Endodermal cell (in vitro differentiated cells): ENCODE data around the gene POU6F2. TPM values are rescaled to one million over a fixed set of nuclear protein-coding genes. Genes with fewer than 3 reads are reported as not detected.

Experiments
- DNase-seq: peaks from one replicate; pipeline ENCODE4 v3.0.0-alpha.2; 2017
- H3K27ac ChIP-seq: 2 replicates; pipeline ENCODE4 v1.5.1; 2013; ENCODE audit warnings: mild to moderate bottlenecking, low read depth, low read length, moderate library complexity
- H3K27me3 ChIP-seq: 2 replicates; pipeline ENCODE4 v1.6.1; 2013; ENCODE audit warnings: mild to moderate bottlenecking, low read length, moderate library complexity; ENCODE audit not compliant: insufficient read depth, control insufficient read depth, poor library complexity, severe bottlenecking
- H3K36me3 ChIP-seq: 2 replicates; pipeline ENCODE4 v1.7.0; 2013; ENCODE audit warnings: mild to moderate bottlenecking, low read length, moderate library complexity; ENCODE audit not compliant: control insufficient read depth, insufficient read depth
- H3K4me1 ChIP-seq: one replicate; pipeline ENCODE4 v1.7.0; 2013; ENCODE audit warnings: low read length; ENCODE audit not compliant: control insufficient read depth, insufficient read depth
- H3K4me3 ChIP-seq: 2 replicates; pipeline ENCODE4 v1.5.1; 2013; ENCODE audit warnings: mild to moderate bottlenecking, low read length, moderate library complexity
- H3K9ac ChIP-seq: 2 replicates; pipeline ENCODE4 v1.6.1; 2013; ENCODE audit warnings: mild to moderate bottlenecking, low read length, moderate library complexity; ENCODE audit not compliant: poor library complexity, severe bottlenecking; ENCODE audit errors: extremely low read depth
- H3K9me3 ChIP-seq: 2 replicates; pipeline ENCODE4 v1.6.1; 2013; ENCODE audit warnings: mild to moderate bottlenecking, low read length, moderate library complexity; ENCODE audit not compliant: control insufficient read depth
- H3K27ac Mint-ChIP-seq: 2 replicates; pipeline ENCODE4 v1.8.0; 2020; ENCODE audit warnings: mixed read lengths
- H3K27me3 Mint-ChIP-seq: 2 replicates; pipeline ENCODE4 v1.8.0; 2021; ENCODE audit warnings: mild to moderate bottlenecking, mixed read lengths; ENCODE audit not compliant: insufficient read depth
- H3K36me3 Mint-ChIP-seq: 2 replicates; pipeline ENCODE4 v1.8.0; 2020; ENCODE audit warnings: low read depth, mixed read lengths
- H3K4me1 Mint-ChIP-seq: 2 replicates; pipeline ENCODE4 v1.8.0; 2020; ENCODE audit warnings: mixed read lengths
- H3K4me3 Mint-ChIP-seq: 2 replicates; pipeline ENCODE4 v1.8.0; 2020; ENCODE audit warnings: mild to moderate bottlenecking, moderate library complexity, mixed read lengths
- H3K9me3 Mint-ChIP-seq: 2 replicates; pipeline ENCODE4 v1.8.0; 2020; ENCODE audit warnings: mild to moderate bottlenecking, mixed read lengths
- WGBS, 2 experiments: methylation state at CpG; one replicate each; pipeline versions ENCODE4 v1.1.5 to v1.1.7; 2013; ENCODE audit warnings: missing lambda C conversion rate in 2 of 2, mixed read lengths in 1 of 2; ENCODE audit not compliant: insufficient coverage in 1 of 2, insufficient read length in 1 of 2; 5-methylcytosine and 5-hydroxymethylcytosine counted together
- total RNA-seq, 2 donors: library from RNA; stranded (reverse); fragmentation: NEBNext Ultra II Directional in 1 of 2; extraction: Animal tissue kit (Norgen Biotek cat#: 25700) in 1 of 2; gene quantifications; 2 replicates in 1 of 2; 3 replicates in 1 of 2; pipeline ENCODE4 v1.2.1, GENCODE V29; 2021
- TF ChIP-seq, protein P1 (sequence below): fragments of 200-600 bp; sonication (generic); conservative IDR thresholded peaks from 2 replicates; pipeline ENCODE4 v1.5.0; 2021; ENCODE audit warnings: antibody characterized with exemption, mild to moderate bottlenecking

POU6F2 gene
- total RNA-seq, 2 donors from 2014 or later = 6.0 to 10.0 TPM

DNA sequence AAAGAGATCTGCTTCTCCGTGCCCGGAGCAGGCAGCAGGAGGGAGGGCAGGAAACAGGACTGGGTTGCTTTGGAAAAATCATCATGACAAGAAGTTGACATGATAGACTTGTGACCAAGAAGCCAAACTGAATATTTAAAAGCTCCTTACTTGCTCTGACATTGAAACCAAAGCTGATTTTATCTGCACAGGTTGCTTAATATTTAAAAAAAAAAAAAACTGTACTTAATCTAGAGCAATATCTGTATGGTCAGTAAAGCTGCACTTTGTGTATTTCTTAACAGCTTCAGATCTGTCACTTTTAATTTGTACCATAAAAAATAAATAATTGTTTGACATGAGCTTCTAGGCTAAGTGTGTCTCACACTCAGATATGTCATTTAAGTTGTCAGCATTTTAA is 490.6 kb downstream of the POU6F2 start:
- no peaks in the 10 kb centered on the region for H3K27me3 ChIP-seq
- no peak overlapping the region for H3K4me3 ChIP-seq
- Mint-ChIP-seq H3K36me3 (no peaks in the 10 kb centered on the region), H3K4me3 (no peak overlapping the region), H3K4me1 (peaks cover 6% of the 10 kb centered on the region), H3K27me3 (no peaks in the 10 kb centered on the region), H3K27ac (no peak overlapping the region), H3K9me3 (no peaks in the 10 kb centered on the region)
- TF ChIP-seq, protein P1, sequence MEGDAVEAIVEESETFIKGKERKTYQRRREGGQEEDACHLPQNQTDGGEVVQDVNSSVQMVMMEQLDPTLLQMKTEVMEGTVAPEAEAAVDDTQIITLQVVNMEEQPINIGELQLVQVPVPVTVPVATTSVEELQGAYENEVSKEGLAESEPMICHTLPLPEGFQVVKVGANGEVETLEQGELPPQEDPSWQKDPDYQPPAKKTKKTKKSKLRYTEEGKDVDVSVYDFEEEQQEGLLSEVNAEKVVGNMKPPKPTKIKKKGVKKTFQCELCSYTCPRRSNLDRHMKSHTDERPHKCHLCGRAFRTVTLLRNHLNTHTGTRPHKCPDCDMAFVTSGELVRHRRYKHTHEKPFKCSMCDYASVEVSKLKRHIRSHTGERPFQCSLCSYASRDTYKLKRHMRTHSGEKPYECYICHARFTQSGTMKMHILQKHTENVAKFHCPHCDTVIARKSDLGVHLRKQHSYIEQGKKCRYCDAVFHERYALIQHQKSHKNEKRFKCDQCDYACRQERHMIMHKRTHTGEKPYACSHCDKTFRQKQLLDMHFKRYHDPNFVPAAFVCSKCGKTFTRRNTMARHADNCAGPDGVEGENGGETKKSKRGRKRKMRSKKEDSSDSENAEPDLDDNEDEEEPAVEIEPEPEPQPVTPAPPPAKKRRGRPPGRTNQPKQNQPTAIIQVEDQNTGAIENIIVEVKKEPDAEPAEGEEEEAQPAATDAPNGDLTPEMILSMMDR = no peak
- DNase-seq = no peak
- no peaks in the 10 kb centered on the region for H3K9me3 ChIP-seq
- H3K27ac ChIP-seq = no peak overlapping the region
- 80 to 92% methylated on average over 2 of the region's 2 CpGs for WGBS, 2 experiments
- no peaks in the 10 kb centered on the region for H3K36me3 ChIP-seq
- H3K9ac ChIP-seq = no peak overlapping the region
- H3K4me1 ChIP-seq = peaks cover 7% of the 10 kb centered on the region

DNA sequence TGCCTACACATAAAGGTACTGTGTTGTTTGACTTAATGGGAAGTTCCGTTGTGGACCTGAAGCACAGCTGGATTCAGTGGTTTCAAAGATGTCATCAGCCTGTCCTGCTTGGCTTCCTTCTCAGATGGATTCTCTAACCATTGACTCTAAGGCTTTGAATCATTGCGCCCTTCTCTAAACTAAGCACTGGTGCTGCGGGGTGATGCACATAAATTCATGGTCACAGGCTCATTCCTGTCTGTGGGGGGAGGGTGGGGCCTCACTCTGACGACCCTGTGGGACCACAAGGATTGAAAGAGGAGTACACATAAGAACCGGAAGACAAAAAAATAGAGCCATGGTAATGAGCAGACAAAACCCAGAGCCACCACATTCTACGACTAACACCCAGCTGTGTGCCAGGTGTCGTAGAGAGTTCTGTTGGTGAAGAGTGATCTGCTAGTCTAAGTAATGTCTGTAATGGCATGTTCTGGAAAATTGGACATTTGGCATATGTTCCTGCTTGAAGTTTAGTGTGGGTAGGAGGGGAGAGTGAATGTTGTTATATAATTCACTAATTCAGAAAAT is 491.2 kb downstream of the POU6F2 start:
- Mint-ChIP-seq H3K4me3 (no peak overlapping the region), H3K4me1 (peaks cover 10% of the 10 kb centered on the region), H3K27ac (no peak overlapping the region), H3K27me3 (no peaks in the 10 kb centered on the region), H3K36me3 (no peaks in the 10 kb centered on the region), H3K9me3 (no peaks in the 10 kb centered on the region)
- Histone ChIP-seq H3K4me1 (peaks cover 9% of the 10 kb centered on the region), H3K4me3 (no peak overlapping the region), H3K27ac (no peak overlapping the region), H3K9ac (no peak overlapping the region), H3K36me3 (no peaks in the 10 kb centered on the region), H3K27me3 (no peaks in the 10 kb centered on the region), H3K9me3 (no peaks in the 10 kb centered on the region)
- WGBS, 2 experiments = 88 to 93% methylated on average over 4 to 7 of the region's 7 CpGs
- DNase-seq = no peak
- TF ChIP-seq, protein P1 = no peak

DNA sequence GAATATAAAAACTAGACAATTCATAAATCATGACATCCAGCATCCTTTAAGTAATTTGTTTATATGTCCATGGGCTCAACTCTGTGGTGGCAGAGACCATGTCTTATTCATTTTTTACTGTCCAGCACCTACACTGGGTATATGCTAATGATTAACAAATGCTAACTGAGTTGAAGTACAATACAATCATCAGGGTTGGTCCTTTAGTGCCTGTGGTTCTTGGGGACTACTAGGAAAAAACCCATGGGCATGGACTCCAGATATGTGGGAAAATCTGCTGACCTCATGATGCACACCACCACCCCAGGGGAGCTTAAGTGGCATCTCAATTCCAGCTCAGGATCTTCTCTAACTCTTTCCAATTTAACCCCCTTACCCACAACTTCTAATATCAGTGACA is 503.2 kb downstream of the POU6F2 start:
- DNase-seq = no peak
- Mint-ChIP-seq H3K4me3 (no peak overlapping the region), H3K9me3 (peaks cover 8% of the 10 kb centered on the region), H3K27ac (no peak overlapping the region), H3K36me3 (no peaks in the 10 kb centered on the region), H3K27me3 (no peaks in the 10 kb centered on the region), H3K4me1 (no peaks in the 10 kb centered on the region)
- Histone ChIP-seq H3K36me3 (no peaks in the 10 kb centered on the region), H3K4me3 (no peak overlapping the region), H3K9me3 (peaks cover 8% of the 10 kb centered on the region), H3K4me1 (no peaks in the 10 kb centered on the region), H3K9ac (no peak overlapping the region), H3K27ac (no peak overlapping the region), H3K27me3 (no peaks in the 10 kb centered on the region)
- TF ChIP-seq, protein P1 = no peak
